ENCODE measurements around the gene STARD13. TPM values are rescaled to one million over a fixed set of nuclear protein-coding genes. Genes with fewer than 3 reads are reported as not detected.

Gene STARD13
- total RNA-seq, 2 donors from 2014 or later: 18.9 to 29.7 TPM

DNA sequence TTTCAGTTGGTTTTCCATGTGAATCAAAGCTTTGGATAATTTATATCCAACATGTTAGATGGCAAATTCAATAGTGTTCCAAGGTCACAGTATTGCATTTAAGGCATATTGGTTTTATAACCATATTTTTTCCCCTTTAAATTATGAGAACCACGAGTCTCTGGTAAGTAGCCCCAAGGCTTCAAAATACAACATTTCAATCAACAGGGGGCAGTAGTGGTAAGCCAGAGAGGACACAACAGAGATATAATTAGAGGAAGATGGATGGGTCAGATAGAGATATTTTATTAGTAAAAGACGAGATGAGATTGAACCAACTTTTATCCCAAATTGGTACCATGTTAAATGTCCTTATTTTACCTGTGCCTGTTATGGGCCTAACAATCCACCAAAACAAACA, 216.2 kb downstream of the STARD13 start:
- 49 to 61% methylated on average over 2 of the region's 2 CpGs for WGBS, 2 donors
- no peak for DNase-seq
- ATAC-seq: no peak
- Histone ChIP-seq H3K9me3 (no peaks in the 10 kb centered on the region), H3K27me3 (no peaks in the 10 kb centered on the region), H3K4me1 (no peaks in the 10 kb centered on the region), H3K27ac (no peak overlapping the region), H3K4me3 (no peak overlapping the region), H3K36me3 (replicated peaks in 1 of 2; ENCODE audit: insufficient read depth in 1 of 2, low read depth in 2 of 2) (no peaks in the 10 kb centered on the region)
- intact Hi-C loops (cut with DNase I): no loop called here
- no peak for TF ChIP-seq POLR2A (IDR thresholded peaks at IDR 0.05)
- TF ChIP-seq, protein P1, sequence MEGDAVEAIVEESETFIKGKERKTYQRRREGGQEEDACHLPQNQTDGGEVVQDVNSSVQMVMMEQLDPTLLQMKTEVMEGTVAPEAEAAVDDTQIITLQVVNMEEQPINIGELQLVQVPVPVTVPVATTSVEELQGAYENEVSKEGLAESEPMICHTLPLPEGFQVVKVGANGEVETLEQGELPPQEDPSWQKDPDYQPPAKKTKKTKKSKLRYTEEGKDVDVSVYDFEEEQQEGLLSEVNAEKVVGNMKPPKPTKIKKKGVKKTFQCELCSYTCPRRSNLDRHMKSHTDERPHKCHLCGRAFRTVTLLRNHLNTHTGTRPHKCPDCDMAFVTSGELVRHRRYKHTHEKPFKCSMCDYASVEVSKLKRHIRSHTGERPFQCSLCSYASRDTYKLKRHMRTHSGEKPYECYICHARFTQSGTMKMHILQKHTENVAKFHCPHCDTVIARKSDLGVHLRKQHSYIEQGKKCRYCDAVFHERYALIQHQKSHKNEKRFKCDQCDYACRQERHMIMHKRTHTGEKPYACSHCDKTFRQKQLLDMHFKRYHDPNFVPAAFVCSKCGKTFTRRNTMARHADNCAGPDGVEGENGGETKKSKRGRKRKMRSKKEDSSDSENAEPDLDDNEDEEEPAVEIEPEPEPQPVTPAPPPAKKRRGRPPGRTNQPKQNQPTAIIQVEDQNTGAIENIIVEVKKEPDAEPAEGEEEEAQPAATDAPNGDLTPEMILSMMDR (IDR thresholded peaks at IDR 0.05): peak in 5 of 7 experiments; percentile 12 to 25 (median 18)

DNA sequence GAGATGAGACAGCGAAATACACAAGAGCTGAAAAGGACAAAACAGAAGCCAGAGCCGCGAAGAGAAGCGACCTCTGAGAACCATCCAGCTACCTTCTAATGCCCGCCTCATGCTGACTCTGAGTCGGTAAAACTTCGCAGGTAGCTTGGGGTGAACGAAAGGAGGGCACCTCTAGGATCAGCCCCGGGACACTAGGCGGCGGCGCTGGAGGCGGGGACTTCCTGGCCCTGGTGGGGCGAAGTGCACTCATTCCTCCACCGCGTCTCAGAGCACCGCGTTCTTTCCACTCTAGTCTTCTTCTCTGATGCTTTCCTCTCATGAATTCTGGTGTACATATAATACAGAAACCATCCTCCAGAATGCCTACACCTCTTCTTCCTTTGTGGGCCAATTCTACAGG, 219.2 kb downstream of the STARD13 start:
- H3K4me1 ChIP-seq: no peaks in the 10 kb centered on the region
- TF ChIP-seq, protein P1 (IDR thresholded peaks at IDR 0.05): no peak
- no peak for TF ChIP-seq POLR2A (IDR thresholded peaks at IDR 0.05)
- intact Hi-C loops (cut with DNase I): no loop called here
- no peak overlapping the region for H3K27ac ChIP-seq
- ATAC-seq (no peak), DNase-seq (no peak)
- H3K27me3 ChIP-seq: no peaks in the 10 kb centered on the region
- no peak overlapping the region for H3K4me3 ChIP-seq
- no peaks in the 10 kb centered on the region for H3K36me3 ChIP-seq (replicated peaks in 1 of 2; ENCODE audit: insufficient read depth in 1 of 2, low read depth in 2 of 2)
- 90 to 97% methylated on average over 18 of the region's 18 CpGs for WGBS, 2 donors
- H3K9me3 ChIP-seq: no peaks in the 10 kb centered on the region

- TF ChIP-seq, protein P1 (IDR thresholded peaks at IDR 0.05): no peak
- TF ChIP-seq POLR2A (IDR thresholded peaks at IDR 0.05): no peak
- intact Hi-C loops (cut with DNase I): no loop called here
- 84 to 94% methylated on average over 12 to 15 of the region's 15 CpGs for WGBS, 2 donors
- no peaks in the 10 kb centered on the region for H3K4me1 ChIP-seq
- DNase-seq (no peak), ATAC-seq (no peak)
- no peak overlapping the region for H3K27ac ChIP-seq
- H3K4me3 ChIP-seq: no peak overlapping the region
- H3K9me3 ChIP-seq: no peaks in the 10 kb centered on the region
- no peaks in the 10 kb centered on the region for H3K27me3 ChIP-seq
- H3K36me3 ChIP-seq (replicated peaks in 1 of 2; ENCODE audit: insufficient read depth in 1 of 2, low read depth in 2 of 2): no peaks in the 10 kb centered on the region
Measured at GRCh38 chr13:33060815-33061214, 224.7 kb downstream of the STARD13 start.

- no peak for DNase-seq
- TF ChIP-seq POLR2A (IDR thresholded peaks at IDR 0.05): no peak
- TF ChIP-seq, protein P1 (IDR thresholded peaks at IDR 0.05): no peak
- Histone ChIP-seq H3K27me3 (no peaks in the 10 kb centered on the region), H3K36me3 (replicated peaks in 1 of 2; ENCODE audit: insufficient read depth in 1 of 2, low read depth in 2 of 2) (no peaks in the 10 kb centered on the region), H3K27ac (no peak overlapping the region), H3K9me3 (no peaks in the 10 kb centered on the region), H3K4me3 (no peak overlapping the region), H3K4me1 (no peaks in the 10 kb centered on the region)
- ATAC-seq: no peak
- intact Hi-C loops (cut with DNase I): no loop called here
- WGBS, 2 donors: 80 to 83% methylated on average over 3 of the region's 3 CpGs
Measured at GRCh38 chr13:33058776-33059327, 226.7 kb downstream of the STARD13 start.
